ENCODE results near the gene RPL13. TPM values are rescaled to one million over a fixed set of nuclear protein-coding genes. Genes with fewer than 3 reads are reported as not detected.

The RPL13 gene
- total and polyA plus RNA-seq, 10 of the 15 experiments (the other 5 are each of a cell fraction or from before 2014, with no cell fraction given) = 386 to 9,428 (median 2,486) TPM

DNA sequence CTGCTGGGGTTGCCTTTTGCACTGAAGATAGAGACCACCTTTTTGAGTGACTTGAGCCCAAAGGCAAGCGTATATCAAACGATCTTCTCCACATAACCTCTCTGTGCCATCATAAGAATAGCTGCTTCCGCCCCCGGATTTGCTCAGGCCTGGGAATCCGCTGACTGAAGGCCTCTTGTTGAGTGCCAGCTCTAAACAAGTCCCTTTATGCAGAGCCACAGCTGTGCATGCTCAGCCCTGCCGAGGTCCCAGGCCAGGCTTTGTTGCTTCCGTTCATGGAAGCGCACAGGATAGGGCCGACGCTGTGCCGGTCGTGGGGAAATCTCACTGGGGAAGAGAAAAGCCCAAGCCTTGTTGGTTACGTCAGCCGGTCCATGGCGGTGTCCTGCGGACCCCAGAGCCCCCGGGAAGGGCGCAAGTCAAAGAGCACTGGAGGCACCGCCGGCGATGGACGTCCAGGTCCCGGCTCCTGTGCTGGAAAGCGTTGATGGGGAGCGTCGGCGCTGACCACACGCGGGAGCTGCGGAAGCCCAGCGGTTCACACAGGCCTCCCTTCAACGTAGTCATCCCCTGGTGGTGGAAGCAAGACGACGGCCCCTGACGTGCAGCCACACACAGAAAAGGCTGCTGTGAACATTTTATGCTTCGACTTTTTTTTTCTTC lies 23.5 kb upstream of the RPL13 start:
- in situ Hi-C loops (cut with MboI) (no loop called here), intact Hi-C loops (cut with micrococcal nuclease; ENCODE audit: unreplicated experiment) (no loop called here)
- H3K4me1 ChIP-seq (ENCODE audit: control insufficient read depth, insufficient read depth, low read length) = no peaks in the 10 kb centered on the region; the same call in 1 of the 2 replicates
- no peak overlapping the region for H3K4me2 ChIP-seq (ENCODE audit: control insufficient read depth, insufficient read depth)
- no peak overlapping the region for H3K9ac ChIP-seq (ENCODE audit: control insufficient read depth, insufficient read depth, low read length)
- H2AFZ ChIP-seq (ENCODE audit: control insufficient read depth, low read depth, low read length) = no peak overlapping the region
- no peaks in the 10 kb centered on the region for H3K27me3 ChIP-seq (replicated peaks in 1 of 2; ENCODE audit: control insufficient read depth in 2 of 2, insufficient read depth in 2 of 2, low read length in 1 of 2)
- no peak for ATAC-seq
- no TSS peak for BruUV-seq (replicated peaks)
- CTCF ChIA-PET = interaction anchor here (0.9 kb wide), 1 partner anchor 12 kb away, joined by 5 read pairs; no protein-coding TSS in a partner anchor
- TF ChIP-seq CEBPB (IDR thresholded peaks at IDR 0.05; ENCODE audit: borderline replicate concordance in 1 of 2, low read depth in 2 of 2, low read length in 2 of 2) = no peak
- TF ChIP-seq ZNF217 (IDR thresholded peaks at IDR 0.05) = no peak
- no peak for TF ChIP-seq SREBF1 (IDR thresholded peaks at IDR 0.05; ENCODE audit: low read length)
- TF ChIP-seq, protein P1, sequence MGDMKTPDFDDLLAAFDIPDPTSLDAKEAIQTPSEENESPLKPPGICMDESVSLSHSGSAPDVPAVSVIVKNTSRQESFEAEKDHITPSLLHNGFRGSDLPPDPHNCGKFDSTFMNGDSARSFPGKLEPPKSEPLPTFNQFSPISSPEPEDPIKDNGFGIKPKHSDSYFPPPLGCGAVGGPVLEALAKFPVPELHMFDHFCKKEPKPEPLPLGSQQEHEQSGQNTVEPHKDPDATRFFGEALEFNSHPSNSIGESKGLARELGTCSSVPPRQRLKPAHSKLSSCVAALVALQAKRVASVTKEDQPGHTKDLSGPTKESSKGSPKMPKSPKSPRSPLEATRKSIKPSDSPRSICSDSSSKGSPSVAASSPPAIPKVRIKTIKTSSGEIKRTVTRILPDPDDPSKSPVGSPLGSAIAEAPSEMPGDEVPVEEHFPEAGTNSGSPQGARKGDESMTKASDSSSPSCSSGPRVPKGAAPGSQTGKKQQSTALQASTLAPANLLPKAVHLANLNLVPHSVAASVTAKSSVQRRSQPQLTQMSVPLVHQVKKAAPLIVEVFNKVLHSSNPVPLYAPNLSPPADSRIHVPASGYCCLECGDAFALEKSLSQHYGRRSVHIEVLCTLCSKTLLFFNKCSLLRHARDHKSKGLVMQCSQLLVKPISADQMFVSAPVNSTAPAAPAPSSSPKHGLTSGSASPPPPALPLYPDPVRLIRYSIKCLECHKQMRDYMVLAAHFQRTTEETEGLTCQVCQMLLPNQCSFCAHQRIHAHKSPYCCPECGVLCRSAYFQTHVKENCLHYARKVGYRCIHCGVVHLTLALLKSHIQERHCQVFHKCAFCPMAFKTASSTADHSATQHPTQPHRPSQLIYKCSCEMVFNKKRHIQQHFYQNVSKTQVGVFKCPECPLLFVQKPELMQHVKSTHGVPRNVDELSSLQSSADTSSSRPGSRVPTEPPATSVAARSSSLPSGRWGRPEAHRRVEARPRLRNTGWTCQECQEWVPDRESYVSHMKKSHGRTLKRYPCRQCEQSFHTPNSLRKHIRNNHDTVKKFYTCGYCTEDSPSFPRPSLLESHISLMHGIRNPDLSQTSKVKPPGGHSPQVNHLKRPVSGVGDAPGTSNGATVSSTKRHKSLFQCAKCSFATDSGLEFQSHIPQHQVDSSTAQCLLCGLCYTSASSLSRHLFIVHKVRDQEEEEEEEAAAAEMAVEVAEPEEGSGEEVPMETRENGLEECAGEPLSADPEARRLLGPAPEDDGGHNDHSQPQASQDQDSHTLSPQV (IDR thresholded peaks at IDR 0.05) = no peak
- TF ChIP-seq, protein P2, sequence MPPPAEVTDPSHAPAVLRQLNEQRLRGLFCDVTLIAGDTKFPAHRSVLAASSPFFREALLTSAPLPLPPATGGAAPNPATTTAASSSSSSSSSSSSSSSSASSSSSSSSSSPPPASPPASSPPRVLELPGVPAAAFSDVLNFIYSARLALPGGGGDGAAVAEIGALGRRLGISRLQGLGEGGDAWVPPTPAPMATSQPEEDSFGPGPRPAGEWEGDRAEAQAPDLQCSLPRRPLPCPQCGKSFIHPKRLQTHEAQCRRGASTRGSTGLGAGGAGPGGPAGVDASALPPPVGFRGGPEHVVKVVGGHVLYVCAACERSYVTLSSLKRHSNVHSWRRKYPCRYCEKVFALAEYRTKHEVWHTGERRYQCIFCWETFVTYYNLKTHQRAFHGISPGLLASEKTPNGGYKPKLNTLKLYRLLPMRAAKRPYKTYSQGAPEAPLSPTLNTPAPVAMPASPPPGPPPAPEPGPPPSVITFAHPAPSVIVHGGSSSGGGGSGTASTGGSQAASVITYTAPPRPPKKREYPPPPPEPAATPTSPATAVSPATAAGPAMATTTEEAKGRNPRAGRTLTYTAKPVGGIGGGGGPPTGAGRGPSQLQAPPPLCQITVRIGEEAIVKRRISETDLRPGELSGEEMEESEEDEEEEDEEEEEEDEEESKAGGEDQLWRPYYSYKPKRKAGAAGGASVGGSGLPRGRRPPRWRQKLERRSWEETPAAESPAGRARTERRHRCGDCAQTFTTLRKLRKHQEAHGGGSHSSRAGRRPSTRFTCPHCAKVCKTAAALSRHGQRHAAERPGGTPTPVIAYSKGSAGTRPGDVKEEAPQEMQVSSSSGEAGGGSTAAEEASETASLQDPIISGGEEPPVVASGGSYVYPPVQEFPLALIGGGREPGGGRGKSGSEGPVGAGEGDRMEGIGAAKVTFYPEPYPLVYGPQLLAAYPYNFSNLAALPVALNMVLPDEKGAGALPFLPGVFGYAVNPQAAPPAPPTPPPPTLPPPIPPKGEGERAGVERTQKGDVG (CRISPR knock-in tag; IDR thresholded peaks at IDR 0.05) = no peak
- TF ChIP-seq, protein P3, sequence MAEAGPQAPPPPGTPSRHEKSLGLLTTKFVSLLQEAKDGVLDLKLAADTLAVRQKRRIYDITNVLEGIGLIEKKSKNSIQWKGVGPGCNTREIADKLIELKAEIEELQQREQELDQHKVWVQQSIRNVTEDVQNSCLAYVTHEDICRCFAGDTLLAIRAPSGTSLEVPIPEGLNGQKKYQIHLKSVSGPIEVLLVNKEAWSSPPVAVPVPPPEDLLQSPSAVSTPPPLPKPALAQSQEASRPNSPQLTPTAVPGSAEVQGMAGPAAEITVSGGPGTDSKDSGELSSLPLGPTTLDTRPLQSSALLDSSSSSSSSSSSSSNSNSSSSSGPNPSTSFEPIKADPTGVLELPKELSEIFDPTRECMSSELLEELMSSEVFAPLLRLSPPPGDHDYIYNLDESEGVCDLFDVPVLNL (IDR thresholded peaks at IDR 0.05; ENCODE audit: low read depth, low read length) = no peak
- no peak for TF ChIP-seq HCFC1 (IDR thresholded peaks at IDR 0.05; ENCODE audit: low read length)
- TF ChIP-seq NR2F1 (conservative IDR thresholded peaks at IDR 0.05) = no peak
- TF ChIP-seq MYB (IDR thresholded peaks at IDR 0.05; ENCODE audit: borderline replicate concordance, low read depth, low read length) = no peak
- FAIRE-seq = no peak
- SMC1A ChIA-PET (ENCODE audit: uncharacterized antibody, unreplicated experiment) = no interaction called here
- RAD21 ChIA-PET (ENCODE audit: unreplicated experiment) = no interaction called here
- no peak for DNase-seq (ENCODE audit: low read depth, low spot score)
- POLR2A ChIA-PET = no interaction called here
- no peaks in the 10 kb centered on the region for H4K20me1 ChIP-seq (ENCODE audit: control insufficient read depth, insufficient read depth)
- no peaks in the 10 kb centered on the region for H3K9me3 ChIP-seq (replicated peaks; ENCODE audit: control insufficient read depth, insufficient read depth, low read length)
- H3K27ac ChIP-seq (ENCODE audit: control insufficient read depth, insufficient read depth) = no peak overlapping the region
- WGBS (ENCODE audit: insufficient coverage, insufficient replicate concordance, low lambda C conversion rate, missing lambda C conversion rate) = 93% methylated on average over 24 of the region's 36 CpGs
- no peak overlapping the region for H3K4me3 ChIP-seq
- no peaks in the 10 kb centered on the region for H3K79me2 ChIP-seq (ENCODE audit: control insufficient read depth, insufficient read depth, low read length)
- H3K36me3 ChIP-seq (ENCODE audit: control insufficient read depth in 2 of 2, insufficient read depth in 2 of 2, low read length in 1 of 2) = peaks cover 7 to 18% of the 10 kb centered on the region in 2 experiments
